Measurements from ENCODE around the gene IQSEC3. TPM values are rescaled to one million over a fixed set of nuclear protein-coding genes. Genes with fewer than 3 reads are reported as not detected.

IQSEC3 gene
- total RNA-seq, 2 experiments from 2014 or later = 0.86 to 1.0 TPM

- Mint-ChIP-seq H3K27me3 (ENCODE audit: low read depth) (peaks cover 25% of the 10 kb centered on the region), H3K4me3 (no peak overlapping the region), H3K9me3 (no peaks in the 10 kb centered on the region), H3K36me3 (ENCODE audit: low read depth) (no peaks in the 10 kb centered on the region), H3K4me1 (ENCODE audit: low read depth) (peaks cover 2% of the 10 kb centered on the region), H3K27ac (no peak overlapping the region)
- intact Hi-C loops (cut with micrococcal nuclease) = no loop called here
- CTCF ChIA-PET = no interaction called here
- no peak for DNase-seq
Observed at GRCh38 chr12:198705-199104, 132.1 kb downstream of the IQSEC3 start.

DNA sequence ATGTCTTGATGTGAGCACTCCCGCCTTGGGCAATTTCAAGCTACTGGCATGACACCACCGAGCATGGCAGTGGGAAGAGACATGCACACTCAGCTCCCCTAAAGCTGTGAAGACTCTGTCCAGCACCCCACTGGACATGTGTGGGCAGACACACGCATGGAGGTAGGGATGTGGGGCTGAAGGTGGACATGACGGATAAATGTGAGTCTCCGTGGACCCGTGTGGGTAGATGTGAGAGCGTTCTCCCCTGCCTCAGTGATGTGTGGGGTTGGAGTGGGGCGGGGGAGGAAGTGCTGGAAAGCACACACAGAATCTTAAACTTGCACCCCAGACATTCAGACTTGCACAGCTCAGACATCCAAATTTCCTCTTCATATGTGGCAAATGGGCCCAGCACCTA is 134.8 kb downstream of the IQSEC3 start:
- Mint-ChIP-seq H3K27ac (no peak overlapping the region), H3K4me1 (ENCODE audit: low read depth) (peaks cover 2% of the 10 kb centered on the region), H3K36me3 (ENCODE audit: low read depth) (no peaks in the 10 kb centered on the region), H3K4me3 (no peak overlapping the region), H3K27me3 (ENCODE audit: low read depth) (peaks cover 45% of the 10 kb centered on the region), H3K9me3 (no peaks in the 10 kb centered on the region)
- CTCF ChIA-PET = no interaction called here
- no peak for DNase-seq
- intact Hi-C loops (cut with micrococcal nuclease) = no loop called here

DNA sequence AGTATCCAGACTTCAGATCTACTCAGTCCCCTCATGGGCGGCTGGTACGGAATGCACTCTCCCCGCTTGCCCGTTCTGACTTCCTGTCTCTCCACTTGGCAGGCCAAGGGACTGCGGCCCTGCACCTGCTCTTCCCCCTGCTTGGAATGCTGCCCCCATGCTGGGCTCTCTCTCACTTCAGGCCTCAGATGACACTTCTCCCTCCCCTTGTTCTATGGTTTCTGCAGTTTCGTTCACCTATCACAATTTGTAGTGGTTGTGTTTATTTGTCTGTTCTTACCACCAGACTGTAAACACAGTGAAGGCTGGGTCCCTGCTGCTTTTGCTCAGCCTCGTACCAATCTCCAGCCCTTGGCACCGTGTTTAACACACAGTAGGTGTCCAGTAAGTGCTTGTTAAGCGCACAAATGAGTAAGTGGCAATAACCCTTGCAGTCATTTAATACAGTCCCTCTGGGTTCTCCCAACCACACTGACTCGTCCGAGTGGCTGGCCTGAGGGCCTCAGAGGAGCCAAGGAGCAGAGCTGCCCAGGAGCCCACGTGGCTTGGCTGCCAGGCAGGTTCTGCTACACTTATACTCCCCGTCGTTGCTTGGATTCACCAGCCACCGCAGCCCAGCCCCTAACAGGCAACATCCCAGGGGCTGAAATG is 135.6 kb downstream of the IQSEC3 start:
- CTCF ChIA-PET = interaction anchor here (0.6 kb wide), 1 partner anchor 53 kb away, joined by 3 read pairs; no protein-coding TSS in a partner anchor
- no peaks in the 10 kb centered on the region for H3K9me3 Mint-ChIP-seq
- no peaks in the 10 kb centered on the region for H3K36me3 Mint-ChIP-seq (ENCODE audit: low read depth)
- peaks cover 47% of the 10 kb centered on the region for H3K27me3 Mint-ChIP-seq (ENCODE audit: low read depth)
- no peak for DNase-seq
- no peak overlapping the region for H3K27ac Mint-ChIP-seq
- no peak overlapping the region for H3K4me3 Mint-ChIP-seq
- H3K4me1 Mint-ChIP-seq (ENCODE audit: low read depth) = peaks cover 2% of the 10 kb centered on the region
- intact Hi-C loops (cut with micrococcal nuclease) = no loop called here

- DNase-seq = no peak
- Mint-ChIP-seq H3K4me3 (no peak overlapping the region), H3K27me3 (ENCODE audit: low read depth) (peaks cover 51% of the 10 kb centered on the region), H3K4me1 (ENCODE audit: low read depth) (peaks cover 2% of the 10 kb centered on the region), H3K36me3 (ENCODE audit: low read depth) (no peaks in the 10 kb centered on the region), H3K9me3 (no peaks in the 10 kb centered on the region), H3K27ac (no peak overlapping the region)
- CTCF ChIA-PET = interaction anchor here (0.6 kb wide), 2 partner anchors 13 to 52 kb away, joined by 3 read pairs; no protein-coding TSS in a partner anchor
- intact Hi-C loops (cut with micrococcal nuclease) = no loop called here
Observed at GRCh38 chr12:203074-203461, 136.5 kb downstream of the IQSEC3 start.

DNA sequence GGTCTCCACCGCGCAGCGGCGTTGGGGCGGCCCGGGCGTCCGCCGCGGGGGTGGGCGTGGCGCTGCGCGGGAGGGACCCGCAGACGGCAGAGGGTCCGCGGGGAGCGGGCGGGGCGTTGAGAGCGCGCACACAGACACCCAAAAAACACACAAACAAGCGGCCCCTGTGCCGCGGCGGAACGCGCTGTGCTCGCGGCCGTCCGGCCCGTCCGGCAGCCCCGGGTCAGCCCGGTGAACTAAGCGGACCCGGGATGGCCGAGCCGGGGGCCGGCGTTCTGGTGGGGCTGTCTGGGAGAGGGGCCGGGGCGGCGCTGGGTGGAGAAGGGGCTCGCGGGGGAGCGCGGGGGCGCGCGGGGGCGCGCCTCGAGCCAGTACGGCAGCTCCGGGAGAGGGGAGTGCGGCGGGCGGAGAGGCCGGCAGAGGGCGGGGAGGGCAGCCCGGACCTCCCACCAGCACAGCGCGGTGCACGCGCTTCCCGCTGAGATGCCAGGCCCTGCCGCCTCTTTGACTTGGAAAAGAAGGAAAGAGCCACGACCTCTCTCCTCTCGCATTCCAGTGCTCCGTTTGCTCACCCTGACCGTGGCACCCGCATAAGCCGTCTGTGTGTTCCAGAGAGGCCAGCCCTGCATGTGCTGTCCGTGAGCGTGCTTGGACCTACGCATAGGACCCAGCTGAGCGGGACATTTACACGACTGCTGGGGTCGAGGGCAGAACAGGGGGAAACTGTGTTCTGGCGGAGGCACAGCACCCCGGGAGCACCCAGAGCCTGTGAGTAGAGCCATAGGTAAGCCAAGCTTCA is 137.1 kb downstream of the IQSEC3 start:
- CTCF ChIA-PET = interaction anchor here (0.6 kb wide), 1 partner anchor 14 kb away, joined by 3 read pairs; no protein-coding TSS in a partner anchor
- intact Hi-C loops (cut with micrococcal nuclease) = no loop called here
- Mint-ChIP-seq H3K4me3 (no peak overlapping the region), H3K4me1 (ENCODE audit: low read depth) (peaks cover 2% of the 10 kb centered on the region), H3K27me3 (ENCODE audit: low read depth) (peaks cover 52% of the 10 kb centered on the region), H3K27ac (no peak overlapping the region), H3K9me3 (no peaks in the 10 kb centered on the region), H3K36me3 (ENCODE audit: low read depth) (no peaks in the 10 kb centered on the region)
- DNase-seq = no peak

GRCh38 chr12:204261-204678 is 137.7 kb downstream of the IQSEC3 start:
- peaks cover 2% of the 10 kb centered on the region for H3K4me1 Mint-ChIP-seq (ENCODE audit: low read depth)
- no peaks in the 10 kb centered on the region for H3K36me3 Mint-ChIP-seq (ENCODE audit: low read depth)
- DNase-seq = no peak
- peaks cover 57% of the 10 kb centered on the region for H3K27me3 Mint-ChIP-seq (ENCODE audit: low read depth)
- H3K4me3 Mint-ChIP-seq = no peak overlapping the region
- CTCF ChIA-PET = no interaction called here
- H3K27ac Mint-ChIP-seq = no peak overlapping the region
- intact Hi-C loops (cut with micrococcal nuclease) = no loop called here
- H3K9me3 Mint-ChIP-seq = no peaks in the 10 kb centered on the region

DNA sequence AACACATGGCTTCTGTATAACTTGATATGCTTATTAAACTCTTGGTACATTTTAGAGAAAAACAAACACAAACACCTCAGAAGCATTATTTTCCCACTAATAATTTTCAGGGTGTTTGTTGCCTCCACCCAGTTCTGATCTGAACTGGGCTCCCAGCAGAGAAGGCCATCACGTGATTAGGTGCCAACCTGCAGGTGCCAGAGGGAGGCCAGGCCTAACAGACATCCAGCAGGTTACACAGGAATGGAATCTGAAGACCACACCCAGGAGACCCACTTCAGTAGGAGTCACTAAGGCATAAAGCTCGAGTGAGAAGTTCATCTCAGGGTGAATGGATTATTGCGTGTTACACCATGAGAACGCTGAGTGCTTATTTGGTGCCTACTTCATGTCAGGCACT is 138.5 kb downstream of the IQSEC3 start:
- peaks cover 54% of the 10 kb centered on the region for H3K27me3 Mint-ChIP-seq (ENCODE audit: low read depth)

GRCh38 chr12:206746-207440 is 140.3 kb downstream of the IQSEC3 start:
- H3K4me1 Mint-ChIP-seq (ENCODE audit: low read depth) = peaks cover 2% of the 10 kb centered on the region
- H3K27me3 Mint-ChIP-seq (ENCODE audit: low read depth) = peaks cover 47% of the 10 kb centered on the region

More for the DNA sequence above, 138.5 kb downstream of the IQSEC3 start:
- no peaks in the 10 kb centered on the region for H3K36me3 Mint-ChIP-seq (ENCODE audit: low read depth)
- intact Hi-C loops (cut with micrococcal nuclease) = no loop called here
- CTCF ChIA-PET = no interaction called here
- H3K4me3 Mint-ChIP-seq = no peak overlapping the region
- no peak for DNase-seq
- H3K9me3 Mint-ChIP-seq = no peaks in the 10 kb centered on the region
- peaks cover 2% of the 10 kb centered on the region for H3K4me1 Mint-ChIP-seq (ENCODE audit: low read depth)
- no peak overlapping the region for H3K27ac Mint-ChIP-seq

DNA sequence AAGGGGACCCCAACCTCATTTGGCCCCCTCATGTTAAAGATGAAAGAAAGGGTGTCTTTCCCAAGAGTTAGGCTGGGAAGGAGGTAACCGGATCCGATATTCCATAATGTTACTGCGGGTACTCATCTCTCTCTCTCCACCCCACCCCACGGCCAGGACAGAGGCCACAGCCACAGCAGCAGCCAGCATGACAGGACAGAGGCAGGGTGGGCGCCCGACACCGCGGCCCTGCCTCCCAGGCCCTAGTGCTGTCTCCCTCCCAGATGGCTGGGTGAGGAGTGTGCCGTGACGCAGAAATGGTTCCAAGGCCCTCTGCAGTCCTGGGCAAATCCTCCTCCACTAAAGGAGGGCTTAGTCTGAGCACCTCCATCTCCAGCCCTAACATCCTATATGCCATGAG is 141.2 kb downstream of the IQSEC3 start:
- DNase-seq = no peak
- Mint-ChIP-seq H3K4me1 (ENCODE audit: low read depth) (peaks cover 2% of the 10 kb centered on the region), H3K4me3 (no peak overlapping the region), H3K27me3 (ENCODE audit: low read depth) (peaks cover 45% of the 10 kb centered on the region), H3K27ac (no peak overlapping the region), H3K9me3 (no peaks in the 10 kb centered on the region), H3K36me3 (ENCODE audit: low read depth) (no peaks in the 10 kb centered on the region)
- intact Hi-C loops (cut with micrococcal nuclease) = no loop called here
- CTCF ChIA-PET = no interaction called here

More at GRCh38 chr12:206746-207440, 140.3 kb downstream of the IQSEC3 start:
- Mint-ChIP-seq H3K4me3 (no peak overlapping the region), H3K27ac (no peak overlapping the region), H3K9me3 (no peaks in the 10 kb centered on the region), H3K36me3 (ENCODE audit: low read depth) (no peaks in the 10 kb centered on the region)
- DNase-seq = no peak
- CTCF ChIA-PET = no interaction called here
- intact Hi-C loops (cut with micrococcal nuclease) = no loop called here

DNA sequence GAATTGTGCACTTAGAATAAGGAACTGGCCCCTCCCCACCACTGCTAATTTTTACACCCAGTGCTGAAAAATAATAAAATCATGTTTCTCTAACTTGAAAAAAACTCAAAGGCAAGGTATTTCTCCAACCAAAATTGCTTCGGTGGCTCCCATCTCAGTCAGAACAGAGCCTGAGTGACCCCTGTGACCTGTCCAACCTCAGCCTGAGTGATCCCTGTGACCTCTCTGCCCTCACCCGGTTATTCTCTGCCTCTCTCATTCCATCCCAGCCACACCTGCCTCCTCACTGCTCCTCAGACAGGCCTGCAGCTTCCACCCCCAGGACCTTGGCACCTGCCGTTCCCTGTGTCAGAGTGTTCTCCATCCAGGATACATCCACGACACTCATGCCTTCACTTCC is 142.2 kb downstream of the IQSEC3 start:
- no peak for DNase-seq
- Mint-ChIP-seq H3K4me3 (no peak overlapping the region), H3K4me1 (ENCODE audit: low read depth) (peaks cover 2% of the 10 kb centered on the region), H3K9me3 (no peaks in the 10 kb centered on the region), H3K36me3 (ENCODE audit: low read depth) (no peaks in the 10 kb centered on the region), H3K27ac (no peak overlapping the region), H3K27me3 (ENCODE audit: low read depth) (peaks cover 51% of the 10 kb centered on the region)
- CTCF ChIA-PET = no interaction called here
- intact Hi-C loops (cut with micrococcal nuclease) = no loop called here

- peaks cover 49% of the 10 kb centered on the region for H3K27me3 Mint-ChIP-seq (ENCODE audit: low read depth)
- H3K4me1 Mint-ChIP-seq (ENCODE audit: low read depth) = peaks cover 2% of the 10 kb centered on the region
- DNase-seq = no peak
- CTCF ChIA-PET = no interaction called here
- no peaks in the 10 kb centered on the region for H3K36me3 Mint-ChIP-seq (ENCODE audit: low read depth)
- H3K4me3 Mint-ChIP-seq = no peak overlapping the region
- no peaks in the 10 kb centered on the region for H3K9me3 Mint-ChIP-seq
- no peak overlapping the region for H3K27ac Mint-ChIP-seq
- intact Hi-C loops (cut with micrococcal nuclease) = no loop called here
Observed at GRCh38 chr12:209246-209645, 142.7 kb downstream of the IQSEC3 start.

DNA sequence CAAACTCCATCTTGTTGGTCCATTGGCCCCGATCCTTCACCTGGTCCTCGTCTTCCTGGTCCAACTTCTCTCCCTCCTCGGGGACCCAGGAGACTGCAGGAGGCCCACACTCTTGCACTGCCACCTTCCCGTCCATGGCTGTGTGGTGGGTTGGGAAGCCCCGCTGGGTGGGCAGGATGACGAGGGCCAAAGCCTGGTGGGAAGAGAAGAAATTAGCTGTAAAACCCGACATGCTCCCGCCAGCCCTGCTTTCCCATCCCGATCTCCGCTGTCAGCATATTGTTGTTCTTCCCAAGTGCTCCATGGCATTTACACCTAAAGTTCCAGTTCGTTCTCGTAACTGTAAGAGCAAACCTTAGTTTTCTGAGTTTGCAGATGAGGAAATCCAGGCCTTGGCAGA is 143.3 kb downstream of the IQSEC3 start:
- CTCF ChIA-PET = no interaction called here
- DNase-seq = no peak
- Mint-ChIP-seq H3K4me1 (ENCODE audit: low read depth) (peaks cover 2% of the 10 kb centered on the region), H3K27ac (no peak overlapping the region), H3K27me3 (ENCODE audit: low read depth) (peaks cover 43% of the 10 kb centered on the region), H3K4me3 (no peak overlapping the region), H3K36me3 (ENCODE audit: low read depth) (no peaks in the 10 kb centered on the region), H3K9me3 (no peaks in the 10 kb centered on the region)
- intact Hi-C loops (cut with micrococcal nuclease) = no loop called here
